Urothelium cell line (cell line): ENCODE data around the gene JAML.

ENCODE experiments used
- DNase-seq: peaks from one replicate; pipeline ENCODE4 v3.0.0; 2011; ENCODE audit warnings: low spot score, mixed read lengths
- FAIRE-seq: peaks from 2 replicates; lab custom pipeline; 2011; peaks lifted over from hg19 to GRCh38; lab: Jason Lieb, UNC

The JAML gene, protein sequence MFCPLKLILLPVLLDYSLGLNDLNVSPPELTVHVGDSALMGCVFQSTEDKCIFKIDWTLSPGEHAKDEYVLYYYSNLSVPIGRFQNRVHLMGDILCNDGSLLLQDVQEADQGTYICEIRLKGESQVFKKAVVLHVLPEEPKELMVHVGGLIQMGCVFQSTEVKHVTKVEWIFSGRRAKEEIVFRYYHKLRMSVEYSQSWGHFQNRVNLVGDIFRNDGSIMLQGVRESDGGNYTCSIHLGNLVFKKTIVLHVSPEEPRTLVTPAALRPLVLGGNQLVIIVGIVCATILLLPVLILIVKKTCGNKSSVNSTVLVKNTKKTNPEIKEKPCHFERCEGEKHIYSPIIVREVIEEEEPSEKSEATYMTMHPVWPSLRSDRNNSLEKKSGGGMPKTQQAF

GRCh38 chr11:118224511-118225188, at the start of gene JAML:
Gene JAML (minus strand): TSS chr11:118225011. CDS start chr11:118214866, 10,145 bp downstream.
- DNase-seq = no peak
- FAIRE-seq = no peak

- FAIRE-seq (no peak), DNase-seq (no peak)
These were observed 49.4 kb upstream of the JAML start for GRCh38 chr11:118274186-118274585.

- FAIRE-seq = no peak
These were observed 47.2 kb upstream of the JAML start for GRCh38 chr11:118272001-118272400.

GRCh38 chr11:118267486-118267885, 42.7 kb upstream of the JAML start:
- FAIRE-seq (no peak), DNase-seq (no peak)

More at GRCh38 chr11:118272001-118272400, 47.2 kb upstream of the JAML start:
- no peak for DNase-seq

DNA sequence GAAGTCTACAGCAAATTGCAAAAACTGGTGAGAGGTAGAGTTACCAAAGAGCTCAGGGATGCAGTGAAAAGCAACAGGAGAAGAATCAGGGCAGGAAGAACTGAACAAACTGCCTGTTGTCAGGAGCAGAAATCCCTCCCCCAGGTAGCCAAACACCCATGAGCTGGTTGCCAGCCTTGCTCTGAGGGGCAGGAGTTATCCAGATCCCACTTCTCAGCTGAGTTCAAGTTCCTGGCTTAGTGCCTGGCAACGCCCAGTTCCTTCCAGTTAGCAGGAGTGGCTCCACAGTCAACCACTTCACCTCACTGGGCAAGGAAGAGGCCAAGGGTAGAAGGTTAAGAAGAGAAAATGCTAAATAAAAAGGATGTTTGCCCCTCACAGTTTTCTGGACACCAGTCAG, 41.1 kb upstream of the JAML start:
- no peak for FAIRE-seq
- DNase-seq = no peak

- FAIRE-seq (no peak), DNase-seq (no peak)
These were observed 40.0 kb upstream of the JAML start for GRCh38 chr11:118264569-118265465.

GRCh38 chr11:118263695-118264568, 39.1 kb upstream of the JAML start, which contains the start of gene MPZL2:
Gene MPZL2 (minus strand): TSS chr11:118264297. CDS start chr11:118264153, 144 bp downstream.
- FAIRE-seq (no peak), DNase-seq (peak; percentile 19)

DNA sequence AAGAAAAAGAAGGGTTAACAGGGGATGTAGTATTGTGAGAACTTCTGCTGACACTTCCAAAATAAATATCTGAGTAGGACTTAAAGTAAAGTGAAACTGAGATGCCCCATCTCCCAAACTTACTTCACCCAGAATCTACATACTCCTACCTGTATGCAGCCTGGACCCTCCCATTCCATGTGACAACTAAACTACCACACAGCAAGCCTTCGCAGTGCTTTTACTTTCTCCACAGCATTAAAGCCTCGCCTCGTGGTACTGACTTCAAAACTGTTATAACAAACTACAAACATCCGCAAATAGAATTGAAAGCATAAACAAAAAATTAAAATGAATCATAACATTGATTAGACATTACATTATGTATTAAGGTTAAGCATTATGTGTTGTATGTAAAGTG, 38.3 kb upstream of the JAML start:
- DNase-seq (no peak), FAIRE-seq (no peak)

GRCh38 chr11:118260353-118260752, 35.5 kb upstream of the JAML start:
- DNase-seq (no peak), FAIRE-seq (no peak)

- DNase-seq (no peak), FAIRE-seq (no peak)
These were observed 34.3 kb upstream of the JAML start for GRCh38 chr11:118259138-118259537.

- DNase-seq (no peak), FAIRE-seq (no peak)
These were observed 33.6 kb upstream of the JAML start for GRCh38 chr11:118258410-118258809.

DNA sequence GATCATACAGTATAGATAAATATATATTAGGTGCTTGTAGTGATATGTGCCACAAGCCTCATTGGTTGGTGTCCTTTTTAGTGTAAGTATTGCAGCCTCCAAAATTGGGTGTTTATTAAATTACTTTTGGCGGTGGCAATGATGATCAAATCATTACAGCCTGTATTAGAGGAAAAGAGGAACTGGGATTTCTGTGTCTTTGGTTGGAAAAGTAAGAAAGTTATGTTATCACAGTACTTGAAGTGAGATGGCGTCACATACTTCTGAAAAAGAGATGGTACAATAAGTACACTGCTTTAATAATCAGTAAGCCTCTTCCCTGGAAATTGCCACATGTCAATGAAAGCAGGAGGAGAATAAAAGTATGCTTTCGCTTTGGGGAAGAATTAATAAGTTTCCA, 27.9 kb upstream of the JAML start:
- no peak for FAIRE-seq
- DNase-seq = no peak

DNA sequence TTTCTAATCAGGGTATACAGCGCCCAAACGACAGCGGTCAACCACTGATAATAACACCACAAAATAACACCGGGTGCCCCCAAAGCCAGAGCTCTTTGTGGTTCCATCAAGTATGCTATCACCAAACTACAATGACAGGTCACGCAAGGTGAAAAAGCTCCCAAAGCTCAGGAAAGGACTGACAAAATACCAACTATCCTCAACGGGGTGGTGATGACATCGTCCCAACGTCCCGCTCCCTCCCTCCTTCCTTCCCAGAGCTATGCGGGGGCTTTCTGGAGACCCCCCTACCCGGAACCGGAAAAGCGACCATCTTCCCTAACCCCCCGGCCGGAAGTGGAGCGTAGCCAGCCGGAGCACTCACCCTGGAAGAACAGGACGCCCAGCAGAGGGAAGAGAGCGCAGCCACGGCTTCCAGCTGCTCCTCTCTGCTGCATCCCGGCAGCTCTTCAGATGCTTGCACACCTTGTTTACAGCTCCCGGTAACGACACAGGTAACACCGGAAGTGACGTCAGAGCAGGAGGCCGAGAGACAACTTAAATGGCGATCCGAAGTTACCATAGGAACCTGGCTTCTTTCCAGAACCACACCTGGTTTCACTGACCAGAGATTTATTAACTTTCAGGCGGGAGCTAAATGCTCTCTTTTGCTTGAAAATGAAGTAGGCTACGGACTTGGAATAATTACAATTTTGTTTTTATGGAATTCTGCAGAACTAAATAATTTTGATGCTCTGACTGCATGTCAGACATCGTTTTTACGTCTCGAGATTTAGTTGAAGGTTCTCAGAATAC, 27.2 kb upstream of the JAML start, which contains the start of gene MPZL3:
Gene MPZL3, minus strand, starts transcription at position 508 of the 795 bp plus-strand sequence. Its CDS starts 71 bp downstream, at position 437.
- DNase-seq (peak; percentile 71), FAIRE-seq (no peak)

GRCh38 chr11:118247041-118247440, 22.2 kb upstream of the JAML start:
- FAIRE-seq = no peak
- no peak for DNase-seq

GRCh38 chr11:118245936-118246562, 21.2 kb upstream of the JAML start:
- FAIRE-seq = no peak
- DNase-seq = no peak

DNA sequence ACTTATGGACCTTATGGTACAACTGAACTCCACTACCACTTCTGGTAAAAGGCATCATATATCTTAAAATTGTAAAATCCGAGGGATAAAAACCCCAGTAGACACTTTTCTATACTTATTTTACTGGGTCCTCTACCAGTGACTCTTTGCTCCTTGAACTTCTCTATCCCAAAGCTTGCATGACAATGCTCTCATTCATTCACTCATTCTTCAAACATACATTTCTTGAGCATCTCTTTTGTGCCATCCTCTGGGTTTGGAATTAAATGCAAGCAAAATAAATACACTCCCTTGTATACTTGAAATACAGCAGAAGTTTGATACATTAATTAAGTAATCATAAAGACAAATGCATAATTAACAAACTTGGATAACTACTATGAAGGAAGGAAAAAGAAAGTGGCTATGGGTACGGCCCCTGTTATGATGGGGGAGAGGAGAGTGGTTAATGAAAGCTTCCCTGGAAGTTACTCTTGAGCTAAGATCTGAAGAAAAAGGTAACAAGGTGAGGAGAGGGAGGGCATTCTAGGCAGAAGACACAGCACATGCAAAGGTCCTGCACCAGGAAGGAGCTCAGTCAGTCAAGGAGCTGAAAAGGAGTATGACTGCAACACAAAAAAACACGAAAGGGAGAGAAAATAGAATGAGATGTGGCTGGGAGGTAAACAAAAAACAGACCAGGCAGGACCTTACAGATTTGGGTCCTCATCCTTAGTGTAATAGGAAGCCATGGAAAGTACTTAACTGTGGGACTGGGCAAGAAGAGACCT, 19.4 kb upstream of the JAML start:
- FAIRE-seq = no peak
- DNase-seq = no peak

DNA sequence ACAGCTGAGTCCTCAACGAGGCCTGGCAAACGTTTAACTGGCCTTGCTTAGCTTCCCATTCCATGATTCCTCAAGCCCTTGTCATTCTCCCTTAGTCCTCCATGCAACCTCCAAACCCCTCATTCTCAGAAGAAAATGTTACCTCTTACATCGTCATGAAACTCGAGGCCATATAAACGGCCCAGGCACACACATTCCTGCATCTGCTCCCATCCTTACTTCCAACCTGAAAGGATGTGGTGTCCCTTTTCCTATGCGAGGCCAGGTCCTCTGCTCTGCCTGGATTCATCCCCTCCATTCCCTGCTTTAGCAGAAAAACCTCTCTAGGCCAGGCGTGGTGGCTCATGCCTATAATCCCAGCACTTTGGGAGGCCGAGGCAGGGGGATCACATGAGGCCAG, 18.4 kb upstream of the JAML start:
- FAIRE-seq (no peak), DNase-seq (no peak)

DNA sequence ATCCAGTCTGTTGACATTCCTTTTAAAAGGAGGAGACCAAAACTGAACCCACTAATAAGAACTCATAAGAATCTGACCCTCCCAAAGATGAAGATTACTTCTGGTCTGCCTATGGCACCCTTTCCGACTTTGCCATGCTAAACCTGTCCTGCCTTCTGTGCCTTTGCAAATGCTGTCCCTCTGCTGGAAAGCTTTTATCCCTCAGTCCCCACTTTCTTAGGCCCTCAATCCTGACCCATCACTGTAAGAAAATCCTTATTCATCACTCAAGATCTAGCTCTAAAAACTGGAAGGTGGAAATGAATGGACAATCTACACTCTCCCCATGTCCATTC, 16.9 kb upstream of the JAML start:
- DNase-seq = no peak
- no peak for FAIRE-seq
